Measurements from ENCODE around the gene C10orf90. TPM values are rescaled to one million over a fixed set of nuclear protein-coding genes. Genes with fewer than 3 reads are reported as not detected.

C10orf90 gene
- total RNA-seq, 4 donors from 2014 or later = 2.1 to 6.5 (median 4.1) TPM

GRCh38 chr10:126375926-126376554 lies 294.5 kb downstream of the C10orf90 start:
- H3K9me3 ChIP-seq = no peaks in the 10 kb centered on the region
- TF ChIP-seq EP300 (IDR thresholded peaks at IDR 0.05) = no peak
- TF ChIP-seq POLR2A (IDR thresholded peaks at IDR 0.05) = no peak
- no peak for TF ChIP-seq CTCF (IDR thresholded peaks at IDR 0.05)
- TF ChIP-seq POLR2AphosphoS5 (IDR thresholded peaks at IDR 0.05) = no peak
- DNase-seq (ENCODE audit: low spot score in 2 of 2) = no peak
- no peaks in the 10 kb centered on the region for H3K4me1 ChIP-seq
- WGBS = 88% methylated on average over 1 of the region's 1 CpG
- no peak overlapping the region for H3K27ac ChIP-seq
- H3K27me3 ChIP-seq = no peaks in the 10 kb centered on the region
- no peak overlapping the region for H3K4me3 ChIP-seq
- no peaks in the 10 kb centered on the region for H3K36me3 ChIP-seq

- DNase-seq (ENCODE audit: low spot score in 2 of 2) = no peak
- TF ChIP-seq POLR2A (IDR thresholded peaks at IDR 0.05) = no peak
- TF ChIP-seq EP300 (IDR thresholded peaks at IDR 0.05) = no peak
- TF ChIP-seq POLR2AphosphoS5 (IDR thresholded peaks at IDR 0.05) = no peak
- TF ChIP-seq CTCF (IDR thresholded peaks at IDR 0.05) = no peak
- no peaks in the 10 kb centered on the region for H3K27me3 ChIP-seq
- H3K27ac ChIP-seq = no peak overlapping the region
- H3K9me3 ChIP-seq = no peaks in the 10 kb centered on the region
- H3K4me3 ChIP-seq = no peak overlapping the region
- no peaks in the 10 kb centered on the region for H3K4me1 ChIP-seq
- no peaks in the 10 kb centered on the region for H3K36me3 ChIP-seq
Observed at GRCh38 chr10:126375299-126375698, 295.2 kb downstream of the C10orf90 start.

Other genes starting within 250 kb of the C10orf90 start
- gene DOCK1, start 234.7 kb upstream of the C10orf90 start, total RNA-seq = 100 to 1,000 TPM in 1 of 4 donors, 10 to 100 TPM in 3; 60.6 to 136 (median 92.7) TPM

Measured in suprapubic skin (tissue), 4 donors.